DMS153 treated with DMSO at 0.1 percent for 48 hours (cell line): ENCODE measurements around the gene PRR29.

Experiments
- DNase-seq: peaks from one replicate; lab custom pipeline; 2025; ENCODE audit not compliant: unreplicated experiment; lab: John Stamatoyannopoulos, UW

Gene PRR29

GRCh38 chr17:64039106-64039400, 40.9 kb downstream of the PRR29 start:
- no peak for DNase-seq

GRCh38 chr17:64040206-64040605, 42.1 kb downstream of the PRR29 start:
- no peak for DNase-seq

GRCh38 chr17:64041912-64042311, 43.8 kb downstream of the PRR29 start:
- DNase-seq: no peak

GRCh38 chr17:64042700-64043485, 44.7 kb downstream of the PRR29 start:
- DNase-seq: no peak

- no peak for DNase-seq
Observed at GRCh38 chr17:64045176-64045575, 47.0 kb downstream of the PRR29 start.

- no peak for DNase-seq
Observed at GRCh38 chr17:64048805-64049204, 50.7 kb downstream of the PRR29 start.

GRCh38 chr17:64051153-64051552, 53.0 kb downstream of the PRR29 start:
- no peak for DNase-seq

- no peak for DNase-seq
Observed at GRCh38 chr17:64053101-64053500, 55.0 kb downstream of the PRR29 start.
